ENCODE data around the gene PPM1N. TPM values are rescaled to one million over a fixed set of nuclear protein-coding genes. Genes with fewer than 3 reads are reported as not detected.

PPM1N gene
- total and polyA plus RNA-seq, 2 of the 13 experiments (the other 11 are each of a cell fraction or from before 2014, with no cell fraction given), result 0.31 to 1.8 TPM

DNA sequence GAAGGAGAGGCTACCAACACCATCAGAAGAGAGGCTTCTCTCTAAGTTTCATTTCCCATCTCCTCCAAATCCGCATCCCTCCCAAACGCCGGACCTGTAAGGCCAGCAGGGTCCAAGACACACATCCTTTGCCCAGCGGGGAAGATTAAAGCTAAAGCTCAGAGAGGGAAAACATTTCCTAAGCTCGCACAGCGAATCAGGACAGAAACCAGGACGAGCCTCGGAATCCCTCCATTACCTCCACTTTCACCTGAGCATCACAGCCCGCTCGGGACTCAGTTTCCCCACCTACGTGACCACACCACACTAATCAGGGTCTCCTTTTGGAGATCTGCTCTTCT, 31.2 kb upstream of the PPM1N start (continued):
- TF ChIP-seq ZNF781 (CRISPR knock-in tag; IDR thresholded peaks at IDR 0.05; ENCODE audit: borderline replicate concordance, not compliant biosample characterization) (no peak), U2AF1 (optimal IDR thresholded peaks at IDR 0.05; ENCODE audit: low read depth, low read length) (no peak), ZNF234 (CRISPR knock-in tag; conservative IDR thresholded peaks at IDR 0.05) (no peak), SCMH1 (CRISPR knock-in tag; IDR thresholded peaks at IDR 0.05; ENCODE audit: borderline replicate concordance) (no peak), ZSCAN31 (CRISPR knock-in tag; IDR thresholded peaks at IDR 0.05; ENCODE audit: low read depth) (no peak), RBFOX2 (IDR thresholded peaks at IDR 0.05; ENCODE audit: low read depth, low read length) (no peak), ZNF768 (CRISPR knock-in tag; IDR thresholded peaks at IDR 0.05) (peak; percentile 77; the same call in 1 of the 2 replicates), ZNF431 (CRISPR knock-in tag; IDR thresholded peaks at IDR 0.05; ENCODE audit: borderline replicate concordance, low read depth) (no peak), ZNF510 (CRISPR knock-in tag; IDR thresholded peaks at IDR 0.05; ENCODE audit: low read depth) (no peak)

DNA sequence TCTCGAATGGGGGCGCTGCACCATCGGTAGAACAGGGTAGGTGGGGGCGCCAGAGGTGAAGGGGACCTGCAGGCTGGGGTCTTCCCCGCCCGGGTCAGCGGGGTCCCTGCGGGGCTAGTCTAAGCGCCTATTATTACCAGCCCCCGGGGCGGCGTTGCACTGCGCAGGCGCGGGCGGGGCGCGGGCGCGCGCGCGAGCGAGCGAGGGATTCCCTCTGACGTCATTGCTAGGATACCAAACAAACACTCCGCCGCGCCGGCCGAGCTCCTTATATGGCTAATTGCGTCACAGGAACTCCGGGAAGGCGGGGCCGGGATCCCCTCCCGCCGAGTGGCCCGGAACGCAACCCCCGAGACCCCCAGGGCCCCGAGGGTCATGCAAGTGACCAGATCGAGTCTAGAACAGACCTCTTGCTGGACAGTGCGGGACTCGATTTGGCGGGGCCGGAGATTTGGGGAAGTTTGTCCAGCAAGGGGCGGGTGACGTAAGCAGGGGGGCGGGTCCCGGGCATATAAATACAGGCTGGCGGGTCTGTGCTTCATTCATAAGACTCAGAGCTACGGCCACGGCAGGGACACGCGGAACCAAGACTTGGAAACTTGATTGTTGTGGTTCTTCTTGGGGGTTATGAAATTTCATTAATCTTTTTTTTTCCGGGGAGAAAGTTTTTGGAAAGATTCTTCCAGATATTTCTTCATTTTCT, 30.6 kb upstream of the PPM1N start, which contains the start of gene FOSB:
Gene FOSB, plus strand, starts transcription at position 541 of the 703 bp plus-strand sequence. CDS start 591 bp downstream, outside the sequence.
- no TSS peak for BruUV-seq (replicated peaks)
- Histone ChIP-seq H3K79me2 (ENCODE audit: insufficient read depth, low read length) (no peaks in the 10 kb centered on the region), H3K27me3 (ENCODE audit: control insufficient read depth in 1 of 2, insufficient read depth in 2 of 2, low read length in 2 of 2) (peaks cover 0 to 3% of the 10 kb centered on the region in 2 experiments; a peak in 2 of 5 replicates), H3K27ac (ENCODE audit: extremely low read length, insufficient read depth, low read length) (peak within 1 kb of the TSS; percentile 96), H3K9me3 (ENCODE audit: low read length) (no peaks in the 10 kb centered on the region), H3K4me2 (ENCODE audit: low read depth, low read length) (peak within 1 kb of the TSS; percentile 99), H3K4me3 (replicated peaks in 1 of 3; ENCODE audit: insufficient read depth in 1 of 3, low read depth in 2 of 3, low read length in 3 of 3) (peak within 1 kb of the TSS; percentile 76 to 91 (median 89)), H4K20me1 (ENCODE audit: insufficient read depth, low read length) (peaks cover 5% of the 10 kb centered on the region; the same call in 1 of the 2 replicates), H3K4me1 (ENCODE audit: insufficient read depth, low read length) (peaks cover 28% of the 10 kb centered on the region), H3K9ac (ENCODE audit: insufficient read depth, low read depth, low read length) (peak within 1 kb of the TSS; percentile 94), H3K36me3 (replicated peaks in 1 of 2; ENCODE audit: control insufficient read depth in 1 of 2, insufficient read depth in 2 of 2, low read length in 2 of 2) (no peaks in the 10 kb centered on the region), H2AFZ (ENCODE audit: low read length) (peak within 1 kb of the TSS; percentile 43)
- POLR2A ChIA-PET, result interaction anchor here (0.6 to 4.1 kb wide), 12 partner anchors 9 to 1758 kb away, joined by 3 to 40 read pairs (median 4); partner anchors contain the start of gene PPP1R13L
- ATAC-seq (no peak), FAIRE-seq (no peak), DNase-seq (ENCODE audit: low spot score) (peak; percentile 87)
- intact Hi-C loops (cut with micrococcal nuclease; ENCODE audit: unreplicated experiment), result loop anchor here (2.0 kb wide), 1 partner anchor 15 kb away; no protein-coding TSS in a partner anchor
- in situ Hi-C loops (cut with HindIII; ENCODE audit: extremely low pct_ligation_motif_present, low pct_unique_long_range_greater_than_20kb), result no loop called here
- CTCF ChIA-PET (ENCODE audit: low intra/inter-chr PET ratio, low total read pairs), result no interaction called here
- WGBS (ENCODE audit: low lambda C conversion rate), result 1% methylated on average over 25 of the region's 56 CpGs
- no peak for TF ChIP-seq ZNF724P (CRISPR knock-in tag; IDR thresholded peaks at IDR 0.05; ENCODE audit: borderline replicate concordance)
- TF ChIP-seq, protein P1, sequence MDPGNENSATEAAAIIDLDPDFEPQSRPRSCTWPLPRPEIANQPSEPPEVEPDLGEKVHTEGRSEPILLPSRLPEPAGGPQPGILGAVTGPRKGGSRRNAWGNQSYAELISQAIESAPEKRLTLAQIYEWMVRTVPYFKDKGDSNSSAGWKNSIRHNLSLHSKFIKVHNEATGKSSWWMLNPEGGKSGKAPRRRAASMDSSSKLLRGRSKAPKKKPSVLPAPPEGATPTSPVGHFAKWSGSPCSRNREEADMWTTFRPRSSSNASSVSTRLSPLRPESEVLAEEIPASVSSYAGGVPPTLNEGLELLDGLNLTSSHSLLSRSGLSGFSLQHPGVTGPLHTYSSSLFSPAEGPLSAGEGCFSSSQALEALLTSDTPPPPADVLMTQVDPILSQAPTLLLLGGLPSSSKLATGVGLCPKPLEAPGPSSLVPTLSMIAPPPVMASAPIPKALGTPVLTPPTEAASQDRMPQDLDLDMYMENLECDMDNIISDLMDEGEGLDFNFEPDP (CRISPR knock-in tag; conservative IDR thresholded peaks at IDR 0.05), result no peak
- TF ChIP-seq, protein P2, sequence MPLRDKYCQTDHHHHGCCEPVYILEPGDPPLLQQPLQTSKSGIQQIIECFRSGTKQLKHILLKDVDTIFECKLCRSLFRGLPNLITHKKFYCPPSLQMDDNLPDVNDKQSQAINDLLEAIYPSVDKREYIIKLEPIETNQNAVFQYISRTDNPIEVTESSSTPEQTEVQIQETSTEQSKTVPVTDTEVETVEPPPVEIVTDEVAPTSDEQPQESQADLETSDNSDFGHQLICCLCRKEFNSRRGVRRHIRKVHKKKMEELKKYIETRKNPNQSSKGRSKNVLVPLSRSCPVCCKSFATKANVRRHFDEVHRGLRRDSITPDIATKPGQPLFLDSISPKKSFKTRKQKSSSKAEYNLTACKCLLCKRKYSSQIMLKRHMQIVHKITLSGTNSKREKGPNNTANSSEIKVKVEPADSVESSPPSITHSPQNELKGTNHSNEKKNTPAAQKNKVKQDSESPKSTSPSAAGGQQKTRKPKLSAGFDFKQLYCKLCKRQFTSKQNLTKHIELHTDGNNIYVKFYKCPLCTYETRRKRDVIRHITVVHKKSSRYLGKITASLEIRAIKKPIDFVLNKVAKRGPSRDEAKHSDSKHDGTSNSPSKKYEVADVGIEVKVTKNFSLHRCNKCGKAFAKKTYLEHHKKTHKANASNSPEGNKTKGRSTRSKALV (CRISPR knock-in tag; IDR thresholded peaks at IDR 0.05), result no peak
- TF ChIP-seq ZNF180 (CRISPR knock-in tag; IDR thresholded peaks at IDR 0.05; ENCODE audit: borderline replicate concordance, low read depth), result no peak
- TF ChIP-seq CCDC6 (CRISPR knock-in tag; IDR thresholded peaks at IDR 0.05), result 0 out of 2 replicates have a peak, but pooled peaks have one; percentile 33
- no peak for TF ChIP-seq THYN1 (CRISPR knock-in tag; IDR thresholded peaks at IDR 0.05; ENCODE audit: borderline replicate concordance, low read depth)
- TF ChIP-seq BHLHE40 (IDR thresholded peaks at IDR 0.05; ENCODE audit: low read length), result no peak
- TF ChIP-seq HCFC1 (IDR thresholded peaks at IDR 0.05; ENCODE audit: low read depth, low read length), result no peak
- TF ChIP-seq ZNF263 (CRISPR knock-in tag; IDR thresholded peaks at IDR 0.05), result no peak
